PC-3 (cell line): ENCODE measurements around the gene C14orf132. TPM values are rescaled to one million over a fixed set of nuclear protein-coding genes. Genes with fewer than 3 reads are reported as not detected.

Source experiments
- ATAC-seq: fragments of 200-7000 bp; cut with Tn5 transposase; 2 replicates; pipeline ENCODE4 v1.9.1; 2020; ENCODE audit warnings: mild to moderate bottlenecking, moderate library complexity
- BruUV-seq: library from RNA; stranded (reverse); fragments of 400-500 nt; replicated peaks from 2 replicates; lab custom pipeline; 2021; lab: Mats Ljungman, UMichigan
- CTCF ChIA-PET: fragments of 300-600 bp; sonication (Branson Sonifier 250); formaldehyde crosslinking; loops from one replicate; lab custom pipeline; 2022; ENCODE audit warnings: antibody characterized with exemption; lab: Charles Lee
- POLR2A ChIA-PET: fragments of 300-600 bp; sonication (Branson Sonifier 250); formaldehyde crosslinking; loops from one replicate; lab custom pipeline; 2022; ENCODE audit warnings: antibody characterized with exemption; ENCODE audit not compliant: unreplicated experiment; lab: Charles Lee
- DNase-seq: peaks from one replicate; pipeline ENCODE4 v3.0.0-alpha.2; 2015
- H2AFZ ChIP-seq: fragments of 300-600 bp; sonication (generic); 2 replicates; pipeline ENCODE4 v1.6.0; 2016; ENCODE audit warnings: antibody characterized with exemption, low read length
- H3F3A ChIP-seq: fragments of 300-600 bp; sonication (generic); one replicate; pipeline ENCODE4 v1.6.0; 2017; ENCODE audit warnings: antibody characterized with exemption, low read length, control low read depth, mild to moderate bottlenecking; ENCODE audit not compliant: unreplicated experiment
- H3K27ac ChIP-seq: fragments of 300-600 bp; sonication (generic); 2 replicates; pipeline ENCODE4 v1.5.1; 2016; ENCODE audit warnings: mild to moderate bottlenecking, low read length
- H3K27me3 ChIP-seq: fragments of 300-600 bp; sonication (generic); 2 replicates; pipeline ENCODE4 v1.6.1; 2016; ENCODE audit warnings: low read length, mixed read lengths
- H3K36me3 ChIP-seq: fragments of 300-600 bp; sonication (generic); 2 replicates; pipeline ENCODE4 v1.6.1; 2016; ENCODE audit warnings: low read depth, mixed run types, low read length, mixed read lengths
- H3K4me1 ChIP-seq: fragments of 300-600 bp; sonication (generic); 2 replicates; pipeline ENCODE4 v1.5.1; 2016; ENCODE audit warnings: low read length; ENCODE audit not compliant: insufficient read depth
- H3K4me2 ChIP-seq: fragments of 300-600 bp; sonication (generic); 2 replicates; pipeline ENCODE4 v1.6.0; 2016; ENCODE audit warnings: low read length
- H3K4me3 ChIP-seq: fragments of 300-600 bp; sonication (generic); 2 replicates; pipeline ENCODE4 v1.5.1; 2016; ENCODE audit warnings: mild to moderate bottlenecking, low read length, mixed read lengths
- H3K79me2 ChIP-seq: fragments of 300-600 bp; sonication (generic); 2 replicates; pipeline ENCODE4 v1.6.1; 2017; ENCODE audit warnings: low read length, mixed read lengths
- H3K9ac ChIP-seq: fragments of 300-600 bp; sonication (generic); 2 replicates; pipeline ENCODE4 v1.6.0; 2016; ENCODE audit warnings: mild to moderate bottlenecking, low read length
- H3K9me2 ChIP-seq: fragments of 300-600 bp; sonication (generic); replicated peaks from 2 replicates; pipeline ENCODE4 v1.6.1; 2016; ENCODE audit warnings: mixed run types, low read length, mixed read lengths
- H3K9me3 ChIP-seq: fragments of 300-600 bp; sonication (generic); 2 replicates; pipeline ENCODE4 v1.6.1; 2016; ENCODE audit warnings: low read length, mixed read lengths
- H4K20me1 ChIP-seq: fragments of 300-600 bp; sonication (generic); 2 replicates; pipeline ENCODE4 v1.6.1; 2016; ENCODE audit warnings: low read length, mixed read lengths
- EZH2 ChIP-seq: fragments of 300-600 bp; sonication (generic); IDR thresholded peaks from one replicate; pipeline ENCODE4 v1.6.1; 2017; ENCODE audit warnings: antibody characterized with exemption, mild to moderate bottlenecking, low read length; ENCODE audit not compliant: unreplicated experiment
- EZH2phosphoT487 ChIP-seq: fragments of 300-600 bp; sonication (generic); IDR thresholded peaks from 2 replicates; pipeline ENCODE4 v1.6.1; 2018; ENCODE audit warnings: mild to moderate bottlenecking, antibody characterized with exemption, low read length, borderline replicate concordance
- intact Hi-C: fragments of 100-400 bp; cut with micrococcal nuclease; formaldehyde crosslinking; loops from 2 replicates; pipeline ENCODE4 v1.9.0; 2023
- total RNA-seq: library from RNA; depleted of rRNA; stranded (reverse); fragments of >200 nt; gene quantifications from 2 replicates; pipeline ENCODE4 v1.2.3, GENCODE V29; 2014
- TF ChIP-seq, protein P1 (sequence below): fragments of 300-600 bp; sonication (generic); conservative IDR thresholded peaks from 2 replicates; pipeline ENCODE4 v1.5.1; 2017; ENCODE audit warnings: antibody characterized with exemption, low read depth, mild to moderate bottlenecking, low read length

Gene C14orf132
- total RNA-seq, 1 experiment from 2014 or later = not detected

DNA sequence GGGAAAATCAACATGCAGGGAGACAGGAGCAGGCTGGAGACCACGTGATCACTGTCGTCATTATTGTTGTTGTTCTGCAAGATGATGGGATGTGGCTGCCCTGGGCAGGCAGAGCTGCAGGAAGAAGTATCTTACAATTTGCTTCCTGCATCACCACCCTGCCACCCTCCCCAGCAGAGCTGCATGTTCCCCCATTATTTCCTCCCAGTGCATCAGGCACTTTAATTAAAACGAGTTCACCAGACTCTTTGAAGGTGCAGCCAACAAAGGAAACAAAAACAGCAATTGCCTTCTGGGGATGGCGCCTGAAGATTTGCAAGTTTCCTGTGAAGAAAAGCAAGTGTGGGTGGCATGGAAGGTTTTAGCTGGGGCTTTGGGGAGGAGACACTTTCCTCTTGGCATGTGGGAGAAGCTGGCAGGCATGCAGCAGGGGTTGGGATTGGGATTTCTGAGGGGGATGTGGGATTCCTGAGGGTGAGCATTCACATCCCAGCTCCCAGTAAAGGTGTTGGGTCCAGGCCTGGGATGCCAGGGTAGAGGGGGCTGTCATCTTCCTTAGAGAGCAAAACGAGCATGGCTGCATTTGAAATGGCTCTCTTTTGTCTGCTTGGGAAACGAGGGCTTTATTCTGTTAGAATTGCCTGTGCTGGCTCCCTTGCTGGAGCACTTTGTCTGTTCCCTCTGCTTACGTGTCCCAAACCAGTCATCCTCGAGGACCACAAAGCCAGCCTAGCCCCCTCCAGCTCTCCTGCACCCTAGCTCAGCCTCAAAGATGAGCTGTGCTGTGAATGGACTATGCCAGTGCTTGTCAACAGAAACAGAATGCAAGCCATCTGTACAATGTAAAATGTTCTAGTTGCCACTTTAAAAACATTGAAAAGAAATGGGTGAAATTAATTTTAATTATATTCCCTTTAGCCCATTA lies 11.5 kb upstream of the C14orf132 start:
- no peaks in the 10 kb centered on the region for H3K9me3 ChIP-seq
- intact Hi-C loops = no loop called here
- no peak overlapping the region for H3K4me2 ChIP-seq
- H3K36me3 ChIP-seq = no peaks in the 10 kb centered on the region
- no peaks in the 10 kb centered on the region for H3K4me1 ChIP-seq
- no peak for TF ChIP-seq EZH2
- no peak for TF ChIP-seq EZH2phosphoT487
- TF ChIP-seq, protein P1, sequence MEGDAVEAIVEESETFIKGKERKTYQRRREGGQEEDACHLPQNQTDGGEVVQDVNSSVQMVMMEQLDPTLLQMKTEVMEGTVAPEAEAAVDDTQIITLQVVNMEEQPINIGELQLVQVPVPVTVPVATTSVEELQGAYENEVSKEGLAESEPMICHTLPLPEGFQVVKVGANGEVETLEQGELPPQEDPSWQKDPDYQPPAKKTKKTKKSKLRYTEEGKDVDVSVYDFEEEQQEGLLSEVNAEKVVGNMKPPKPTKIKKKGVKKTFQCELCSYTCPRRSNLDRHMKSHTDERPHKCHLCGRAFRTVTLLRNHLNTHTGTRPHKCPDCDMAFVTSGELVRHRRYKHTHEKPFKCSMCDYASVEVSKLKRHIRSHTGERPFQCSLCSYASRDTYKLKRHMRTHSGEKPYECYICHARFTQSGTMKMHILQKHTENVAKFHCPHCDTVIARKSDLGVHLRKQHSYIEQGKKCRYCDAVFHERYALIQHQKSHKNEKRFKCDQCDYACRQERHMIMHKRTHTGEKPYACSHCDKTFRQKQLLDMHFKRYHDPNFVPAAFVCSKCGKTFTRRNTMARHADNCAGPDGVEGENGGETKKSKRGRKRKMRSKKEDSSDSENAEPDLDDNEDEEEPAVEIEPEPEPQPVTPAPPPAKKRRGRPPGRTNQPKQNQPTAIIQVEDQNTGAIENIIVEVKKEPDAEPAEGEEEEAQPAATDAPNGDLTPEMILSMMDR = no peak
- ATAC-seq (no peak), DNase-seq (no peak)
- ChIA-PET CTCF (no interaction called here), POLR2A (no interaction called here)
- H3K27ac ChIP-seq = no peak overlapping the region
- no peak overlapping the region for H3K4me3 ChIP-seq
- no peak overlapping the region for H2AFZ ChIP-seq
- H3K9ac ChIP-seq = no peak overlapping the region
- no TSS peak for BruUV-seq
- H4K20me1 ChIP-seq = no peaks in the 10 kb centered on the region
- H3K9me2 ChIP-seq = no peaks in the 10 kb centered on the region
- no peaks in the 10 kb centered on the region for H3K79me2 ChIP-seq
- H3K27me3 ChIP-seq = 0 out of 2 replicates have a peak, but pooled peaks cover 4% of the 10 kb centered on the region
- H3F3A ChIP-seq = no peaks in the 10 kb centered on the region

DNA sequence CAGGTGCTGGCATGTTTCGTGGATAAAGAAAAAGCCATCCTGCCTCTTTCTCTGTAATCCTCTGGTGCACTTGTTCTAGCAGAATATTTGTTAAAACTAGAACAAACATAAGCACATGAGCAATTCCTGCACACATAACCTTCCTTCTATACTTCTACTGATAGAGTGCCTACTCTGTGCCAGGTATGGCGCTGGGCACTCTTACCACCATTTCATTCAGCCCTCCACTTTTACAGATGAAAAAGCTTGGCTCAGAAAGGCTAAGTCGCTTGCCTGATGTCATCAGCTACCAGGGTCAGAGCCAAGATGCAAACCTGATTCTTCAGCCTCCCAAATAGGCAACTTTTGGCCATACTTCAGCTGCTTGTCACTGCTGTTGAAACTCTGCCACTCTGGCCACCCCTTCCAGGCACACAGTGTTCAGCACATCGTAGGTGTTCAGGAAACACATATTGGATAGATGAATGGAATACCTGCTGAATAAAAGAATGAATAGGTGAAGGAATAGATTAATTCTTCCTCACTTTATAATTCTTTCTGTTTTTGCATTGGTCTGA lies 10.0 kb upstream of the C14orf132 start:
- TF ChIP-seq, protein P1 = no peak
- TF ChIP-seq EZH2 (no peak), EZH2phosphoT487 (no peak)
- no peaks in the 10 kb centered on the region for H3K79me2 ChIP-seq
- H3K9me3 ChIP-seq = no peaks in the 10 kb centered on the region
- H3K27ac ChIP-seq = no peak overlapping the region
- H3K27me3 ChIP-seq = 0 out of 2 replicates have a peak, but pooled peaks cover 4% of the 10 kb centered on the region
- no peaks in the 10 kb centered on the region for H3K9me2 ChIP-seq
- no peak overlapping the region for H3K9ac ChIP-seq
- ChIA-PET CTCF (no interaction called here), POLR2A (no interaction called here)
- ATAC-seq (no peak), DNase-seq (no peak)
- no peaks in the 10 kb centered on the region for H3K36me3 ChIP-seq
- H2AFZ ChIP-seq = no peak overlapping the region
- H3F3A ChIP-seq = no peaks in the 10 kb centered on the region
- H3K4me1 ChIP-seq = no peaks in the 10 kb centered on the region
- no peak overlapping the region for H3K4me3 ChIP-seq
- no peaks in the 10 kb centered on the region for H4K20me1 ChIP-seq
- H3K4me2 ChIP-seq = no peak overlapping the region
- no TSS peak for BruUV-seq
- intact Hi-C loops = no loop called here
